Mesenteric fat pad (tissue), 1 donor: ENCODE measurements around the gene DYNC1I1. TPM values are rescaled to one million over a fixed set of nuclear protein-coding genes. Genes with fewer than 3 reads are reported as not detected.

Source experiments
- DNase-seq: peaks from one replicate; pipeline ENCODE4 v3.0.0-alpha.2; 2020; ENCODE audit warnings: low spot score
- total RNA-seq: library from RNA; stranded (reverse); fragmentation: NEBNext Ultra II Directional; extraction: Animal tissue kit (Norgen Biotek cat#: 25700); gene quantifications from one replicate; pipeline ENCODE4 v1.2.1, GENCODE V29; 2021
- donor health status: DM: yes; HTN: yes; CAD: no.

DYNC1I1 gene
- total RNA-seq, 1 donor from 2014 or later = 4.3 TPM

GRCh38 chr7:96075510-96076349 lies 303.4 kb downstream of the DYNC1I1 start:
- DNase-seq = no peak

- no peak for DNase-seq
These were observed 304.0 kb downstream of the DYNC1I1 start for GRCh38 chr7:96076350-96076707.

GRCh38 chr7:96080027-96080426 lies 307.7 kb downstream of the DYNC1I1 start:
- no peak for DNase-seq

- DNase-seq = no peak
These were observed 312.7 kb downstream of the DYNC1I1 start for GRCh38 chr7:96084881-96085553.

GRCh38 chr7:96085953-96086352 lies 313.6 kb downstream of the DYNC1I1 start:
- DNase-seq = no peak

GRCh38 chr7:96088579-96088978 lies 316.2 kb downstream of the DYNC1I1 start:
- no peak for DNase-seq

- DNase-seq = no peak
These were observed 317.2 kb downstream of the DYNC1I1 start for GRCh38 chr7:96089511-96089910.

GRCh38 chr7:96090756-96091155 lies 318.4 kb downstream of the DYNC1I1 start:
- DNase-seq = no peak

GRCh38 chr7:96093435-96093834 lies 321.1 kb downstream of the DYNC1I1 start:
- DNase-seq = no peak

- no peak for DNase-seq
These were observed 325.5 kb downstream of the DYNC1I1 start for GRCh38 chr7:96097835-96098234.

GRCh38 chr7:96100737-96101136 lies 328.4 kb downstream of the DYNC1I1 start:
- no peak for DNase-seq

GRCh38 chr7:96102096-96102811 lies 329.9 kb downstream of the DYNC1I1 start:
- DNase-seq = no peak

- no peak for DNase-seq
These were observed 332.6 kb downstream of the DYNC1I1 start for GRCh38 chr7:96104984-96105383.

- no peak for DNase-seq
These were observed 339.1 kb downstream of the DYNC1I1 start for GRCh38 chr7:96111405-96111804.

- no peak for DNase-seq
These were observed 341.8 kb downstream of the DYNC1I1 start for GRCh38 chr7:96114190-96114589.

GRCh38 chr7:96116173-96116572 lies 343.8 kb downstream of the DYNC1I1 start:
- DNase-seq = no peak

- no peak for DNase-seq
These were observed 346.2 kb downstream of the DYNC1I1 start for GRCh38 chr7:96118449-96119001.

- no peak for DNase-seq
These were observed 348.3 kb downstream of the DYNC1I1 start for GRCh38 chr7:96120445-96121225.

GRCh38 chr7:96121752-96122151 lies 349.4 kb downstream of the DYNC1I1 start:
- DNase-seq = no peak

GRCh38 chr7:96122746-96123145 lies 350.4 kb downstream of the DYNC1I1 start:
- DNase-seq = no peak

- DNase-seq = no peak
These were observed 354.0 kb downstream of the DYNC1I1 start for GRCh38 chr7:96126382-96126781.
